NCI-H2171 treated with DMSO at 0.1 percent for 48 hours (cell line): ENCODE results near the gene USP20.

Experiments used
- DNase-seq: peaks from one replicate; lab custom pipeline; 2025; lab: John Stamatoyannopoulos, UW

Gene USP20

GRCh38 chr9:129823935-129824601, 11.2 kb upstream of the USP20 start, which contains the start of gene TOR1A:
TOR1A (minus strand) TSS chr9:129824136; CDS start chr9:129824085, 51 bp downstream.
- DNase-seq = peak; percentile 99

GRCh38 chr9:129826344-129826743, 8.9 kb upstream of the USP20 start:
- peak; percentile 43 for DNase-seq

DNA sequence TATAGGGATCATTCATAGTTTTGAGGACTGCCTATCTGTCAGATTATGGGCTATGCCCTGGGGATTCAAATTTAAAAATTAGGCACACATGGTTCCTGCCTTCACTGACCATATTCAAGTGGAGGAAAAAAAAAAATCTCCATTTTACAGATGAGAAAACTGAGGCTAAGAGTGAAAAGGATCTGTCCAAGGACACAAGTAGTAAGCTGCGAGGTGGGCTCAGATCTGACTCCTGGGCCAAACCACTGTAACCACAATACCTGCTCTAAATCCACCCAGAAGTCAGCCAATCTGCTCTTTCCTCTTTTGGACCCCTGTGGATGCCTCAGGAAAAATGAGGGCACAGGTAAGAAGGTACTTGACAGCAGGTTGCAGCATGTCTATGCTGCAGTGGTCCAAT, 8.5 kb upstream of the USP20 start:
- DNase-seq = peak; percentile 15

DNA sequence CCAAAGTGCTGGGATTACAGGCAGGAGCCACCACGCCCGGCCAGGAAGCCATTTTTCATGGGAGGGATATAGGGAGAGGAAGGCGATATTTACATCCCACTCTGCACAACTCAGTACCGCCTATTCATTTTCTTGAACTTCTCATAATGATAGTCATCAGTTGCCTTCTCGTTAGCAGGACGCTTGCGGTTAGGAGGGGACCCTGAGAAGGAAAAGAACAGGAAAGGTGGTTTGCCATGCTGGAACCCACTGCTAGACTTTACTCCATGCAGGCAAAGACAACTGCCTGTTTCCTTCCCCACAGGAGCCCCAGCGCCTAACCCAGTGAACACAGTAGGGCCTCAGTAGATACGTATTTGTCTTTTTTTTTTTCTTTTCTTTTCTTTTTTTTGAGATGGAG, 7.2 kb upstream of the USP20 start:
- no peak for DNase-seq

- DNase-seq = no peak
Measured at GRCh38 chr9:129828969-129829368, 6.3 kb upstream of the USP20 start.

- DNase-seq = no peak
Measured at GRCh38 chr9:129832982-129833381, 2.3 kb upstream of the USP20 start.

DNA sequence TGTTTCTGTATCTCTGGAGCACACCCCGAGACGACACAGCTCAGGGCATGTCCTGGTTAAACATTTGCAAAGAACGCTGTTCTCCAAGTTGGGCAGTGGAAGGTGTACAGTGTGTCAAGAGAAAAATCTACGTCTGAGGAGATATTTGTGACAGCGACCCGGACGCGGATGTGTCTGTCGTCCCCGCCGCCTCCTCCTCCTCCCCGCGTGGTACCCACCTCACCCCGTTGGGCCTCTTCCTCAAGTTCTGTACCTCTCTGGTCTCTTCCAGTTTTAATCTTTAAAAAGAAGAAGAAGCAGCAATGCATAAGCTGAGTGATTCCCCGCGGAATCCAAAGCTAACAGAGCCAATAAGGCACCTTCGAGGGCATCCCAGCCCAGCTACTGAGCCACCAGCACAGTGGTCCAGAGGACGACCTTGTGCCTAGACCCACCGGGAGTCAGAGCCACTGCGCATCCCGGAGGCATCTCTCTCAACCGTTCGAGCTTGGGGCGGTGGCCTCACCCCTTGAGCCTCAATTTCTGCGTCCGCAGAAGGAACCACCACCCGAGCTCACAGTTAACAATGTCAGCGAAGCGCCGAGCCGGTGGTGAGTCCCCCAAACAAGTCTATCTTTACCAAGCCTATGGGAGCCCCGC, 650 bp upstream of the USP20 start:
- DNase-seq = peak; percentile 25

- peak; percentile 34 for DNase-seq
Measured at GRCh38 chr9:129835860-129836223, 584 bp downstream of the USP20 start.

- DNase-seq = no peak
Measured at GRCh38 chr9:129836311-129837007, 1.2 kb downstream of the USP20 start.

GRCh38 chr9:129838707-129839259, 3.5 kb downstream of the USP20 start:
- DNase-seq = no peak

- DNase-seq = no peak
Measured at GRCh38 chr9:129839324-129840023, 4.2 kb downstream of the USP20 start.

GRCh38 chr9:129840034-129840433, 4.8 kb downstream of the USP20 start:
- peak; percentile 88 for DNase-seq

- no peak for DNase-seq
Measured at GRCh38 chr9:129841071-129841470, 5.8 kb downstream of the USP20 start.

DNA sequence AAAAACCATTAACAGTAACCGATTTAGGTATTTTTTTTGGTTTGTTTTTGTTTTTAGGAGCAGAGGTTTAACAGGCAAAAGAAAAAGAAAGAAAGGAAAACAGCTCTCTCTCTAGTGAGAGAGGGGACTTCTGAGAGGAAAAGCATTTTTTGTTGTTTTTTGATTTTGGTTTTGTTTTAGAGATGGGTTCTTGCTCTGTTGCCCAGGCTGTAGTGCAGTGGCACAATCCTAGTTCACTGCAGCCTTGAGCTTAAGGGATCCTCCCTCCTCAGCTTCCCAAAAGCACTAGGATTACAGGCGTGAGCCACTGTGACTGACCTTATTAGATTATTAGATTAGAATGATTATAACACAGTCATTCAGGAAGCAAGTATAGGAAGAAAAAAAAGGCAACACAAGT, 10.1 kb downstream of the USP20 start:
- DNase-seq = no peak

- no peak for DNase-seq
Measured at GRCh38 chr9:129848712-129849441, 13.6 kb downstream of the USP20 start.

DNA sequence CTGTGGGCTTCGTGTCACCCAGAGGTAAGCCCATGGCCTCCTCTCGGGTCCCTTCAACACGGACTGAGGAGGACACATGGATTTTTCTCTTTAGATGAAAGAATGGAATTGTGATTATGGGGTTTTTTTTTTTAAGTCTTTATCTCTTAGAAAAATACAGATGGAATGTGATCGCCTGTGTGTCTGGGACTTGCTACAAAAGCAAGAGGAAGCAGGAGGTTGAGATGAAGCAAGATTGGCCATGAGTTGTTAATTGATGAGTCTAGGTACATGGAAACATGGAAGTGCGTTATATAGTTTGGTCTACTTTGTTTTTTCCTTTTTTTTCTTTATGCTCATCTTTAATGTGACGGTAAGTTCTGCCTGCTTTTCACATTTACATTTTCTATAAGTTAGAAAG, 14.6 kb downstream of the USP20 start:
- DNase-seq = no peak

DNA sequence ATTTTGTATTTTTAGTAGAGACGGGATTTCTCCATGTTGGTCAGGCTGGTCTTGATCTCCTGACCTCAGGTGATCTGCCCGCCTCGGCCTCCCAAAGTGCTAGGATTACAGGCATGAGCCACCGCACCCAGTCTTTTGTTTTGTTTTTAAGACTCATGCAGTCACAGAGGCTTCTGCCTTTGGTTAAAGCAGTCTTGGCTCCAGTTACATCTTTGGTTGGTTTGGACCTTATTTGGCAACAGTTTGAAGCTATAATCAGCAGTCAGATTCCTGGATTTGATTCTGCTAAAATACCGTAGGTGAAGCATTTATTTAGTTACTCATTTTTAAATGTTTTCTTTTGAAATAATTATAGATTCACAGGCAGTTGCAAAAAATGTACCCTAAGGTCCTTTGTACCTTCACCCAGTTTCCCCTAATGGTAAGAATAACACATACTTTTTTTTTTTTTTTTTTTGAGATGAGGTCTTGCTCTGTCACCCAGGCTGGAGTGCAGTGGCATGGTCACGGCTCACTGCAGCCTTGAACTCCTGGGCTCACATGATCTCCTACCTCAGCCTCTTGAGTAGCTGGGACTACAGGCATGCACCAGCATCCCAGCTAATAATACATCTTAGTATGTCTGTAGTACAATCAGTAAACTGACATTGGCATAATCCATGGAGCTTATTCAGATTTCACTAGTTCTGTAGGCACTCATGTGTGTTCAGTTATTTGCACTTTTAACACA, 15.7 kb downstream of the USP20 start:
- no peak for DNase-seq

- DNase-seq = no peak
Measured at GRCh38 chr9:129851821-129852220, 16.6 kb downstream of the USP20 start.

DNA sequence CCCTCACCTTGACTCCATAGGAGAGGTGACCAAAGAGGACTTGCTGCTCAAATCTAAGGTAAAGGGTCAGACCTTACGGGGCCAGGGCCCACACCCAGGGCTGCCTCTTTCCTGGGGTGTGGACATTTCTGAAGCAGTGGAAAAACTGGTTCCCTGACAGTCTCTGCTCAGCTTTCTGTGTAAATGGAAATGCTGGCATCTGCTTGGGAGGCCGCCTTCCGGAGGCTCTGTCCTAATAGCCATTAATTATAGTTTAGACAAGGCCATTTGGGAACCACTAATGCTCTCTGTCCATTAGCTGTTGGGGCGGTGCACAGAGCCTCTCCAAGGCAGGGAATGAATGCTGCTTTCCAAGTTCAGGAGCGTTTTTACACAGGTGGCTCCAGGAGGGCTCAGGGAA, 17.3 kb downstream of the USP20 start:
- no peak for DNase-seq

- peak; percentile 26 for DNase-seq
Measured at GRCh38 chr9:129853614-129854013, 18.4 kb downstream of the USP20 start.

DNA sequence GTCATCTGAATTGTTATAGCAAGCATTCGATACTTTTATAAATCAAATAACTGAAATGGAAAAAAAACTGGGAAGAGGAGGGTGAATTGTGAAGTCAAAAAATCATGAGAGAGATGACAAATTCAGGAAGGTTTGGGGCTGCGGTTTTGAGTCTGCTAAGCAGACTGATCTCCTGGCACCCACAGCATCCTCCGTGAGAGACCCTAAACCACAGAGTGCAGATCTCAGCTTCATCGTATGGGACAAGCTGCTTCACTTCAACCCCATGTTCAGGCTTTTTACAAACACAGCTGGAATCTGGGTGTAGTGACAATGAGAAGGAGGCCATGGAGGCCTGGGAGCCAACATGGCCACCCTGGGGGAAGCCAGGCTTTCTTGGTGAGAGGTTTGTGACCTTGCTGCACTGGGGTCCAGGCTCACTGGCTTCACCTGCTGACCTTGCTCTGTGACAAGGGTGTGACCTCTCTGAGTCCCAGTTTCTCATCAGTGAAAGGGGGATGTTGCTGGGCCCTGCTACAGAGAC, 19.4 kb downstream of the USP20 start:
- DNase-seq = no peak
